HepG2 (cell line): ENCODE results near the gene PDK2. TPM values are rescaled to one million over a fixed set of nuclear protein-coding genes. Genes with fewer than 3 reads are reported as not detected.

Source experiments
- ASH2L ChIP-seq: fragments of 300-600, 200-600 bp; sonication (generic); IDR thresholded peaks from 2 replicates; pipeline ENCODE4 v1.7.0; 2017; ENCODE audit warnings: low read depth, mild to moderate bottlenecking, moderate library complexity, mixed read lengths, low read length; ENCODE audit not compliant: insufficient read length
- EP300 ChIP-seq, 3 experiments: sonication (generic) in 1 of 3; formaldehyde crosslinking in 1 of 3; IDR thresholded peaks; 2 replicates each; pipeline versions ENCODE4 v1.5.1 to v1.6.1; 2011 to 2020; ENCODE audit warnings: low read depth in 2 of 3, low read length in 2 of 3, borderline replicate concordance in 1 of 3, improper control_type of control experiment in 1 of 3, mild to moderate bottlenecking in 1 of 3, missing genetic modification reagents in 1 of 3, moderate library complexity in 1 of 3
- GLI4 ChIP-seq: sonication (generic); formaldehyde crosslinking; IDR thresholded peaks from 2 replicates; pipeline ENCODE4 v1.5.1; 2020; ENCODE audit warnings: missing genetic modification reagents, mild to moderate bottlenecking, moderate library complexity, borderline replicate concordance
- NFRKB ChIP-seq: fragments of 450-650 bp; IDR thresholded peaks from 2 replicates; pipeline ENCODE4 v1.6.1; 2017
- NR2F2 ChIP-seq: IDR thresholded peaks from 2 replicates; pipeline ENCODE4 v1.6.1; 2012; ENCODE audit warnings: low read depth, inconsistent platforms, borderline replicate concordance
- SALL1 ChIP-seq: sonication (generic); formaldehyde crosslinking; IDR thresholded peaks from 2 replicates; pipeline ENCODE4 v1.8.0; 2022; ENCODE audit warnings: mild to moderate bottlenecking, missing genetic modification reagents
- SOX13 ChIP-seq, 3 experiments: fragments of 450-650 bp in 1 of 3; sonication (generic) in 1 of 3; formaldehyde crosslinking in 1 of 3; IDR thresholded peaks in 2 of 3; conservative IDR thresholded peaks in 1 of 3; 2 replicates each; pipeline versions ENCODE4 v1.5.0 to v1.6.1; 2016 to 2020; ENCODE audit warnings: antibody characterized with exemption in 1 of 3, mild to moderate bottlenecking in 1 of 3, missing compliant biosample characterization in 1 of 3, missing genetic modification reagents in 1 of 3, moderate library complexity in 1 of 3
- TBX2 ChIP-seq: sonication (generic); formaldehyde crosslinking; IDR thresholded peaks from 2 replicates; pipeline ENCODE4 v1.5.0; 2020; ENCODE audit warnings: missing genetic modification reagents, mild to moderate bottlenecking, borderline replicate concordance
- TCF12 ChIP-seq, 2 experiments: fragments of 450-650 bp in 1 of 2; sonication (generic) in 1 of 2; formaldehyde crosslinking in 1 of 2; IDR thresholded peaks; 2 replicates each; pipeline versions ENCODE4 v1.6.1 to v1.8.0; 2017 to 2022; ENCODE audit warnings: antibody characterized with exemption in 1 of 2, mild to moderate bottlenecking in 1 of 2, missing genetic modification reagents in 1 of 2, moderate library complexity in 1 of 2
- ZBTB3 ChIP-seq: sonication (generic); formaldehyde crosslinking; IDR thresholded peaks from 2 replicates; pipeline ENCODE4 v1.4.0; 2020; ENCODE audit warnings: low read depth, mild to moderate bottlenecking, moderate library complexity, missing genetic modification reagents, borderline replicate concordance
- ZNF10 ChIP-seq: sonication (generic); formaldehyde crosslinking; IDR thresholded peaks from 2 replicates; pipeline ENCODE4 v1.4.0; 2020; ENCODE audit warnings: mild to moderate bottlenecking, low read depth, missing genetic modification reagents, borderline replicate concordance
- ZNF333 ChIP-seq: sonication (generic); formaldehyde crosslinking; IDR thresholded peaks from 2 replicates; pipeline ENCODE4 v1.4.0; 2020; ENCODE audit warnings: mild to moderate bottlenecking, missing genetic modification reagents, borderline replicate concordance
- ZNF891 ChIP-seq: sonication (generic); formaldehyde crosslinking; IDR thresholded peaks from 2 replicates; pipeline ENCODE4 v1.5.0; 2020; ENCODE audit warnings: mild to moderate bottlenecking, missing genetic modification reagents
- polyA plus RNA-seq, 8 experiments: library from polyadenylated mRNA; depleted of rRNA in 3 of 8; stranded (reverse) in 7 of 8; unstranded in 1 of 8; fragments of >200 nt; fragmentation: Illumina TruSeq in 4 of 8; extraction: Trizol in 4 of 8; gene quantifications; 2 replicates each; pipeline versions ENCODE4 v1.2.1 to v1.2.3, GENCODE V29; 2011 to 2016; ENCODE audit warnings: low read depth in 4 of 8, missing spikeins in 1 of 8, mixed read lengths in 1 of 8; ENCODE audit not compliant: insufficient read depth in 1 of 8
- total RNA-seq, 5 experiments: library from RNA; depleted of rRNA; stranded (reverse); fragments of >200 nt; fragmentation: Illumina TruSeq; extraction: Trizol; gene quantifications; 2 replicates each; pipeline ENCODE4 v1.2.3, GENCODE V29; 2016; ENCODE audit warnings: low read depth in 1 of 5
- TF ChIP-seq, protein P1 (sequence below): sonication (generic); formaldehyde crosslinking; IDR thresholded peaks from 2 replicates; pipeline ENCODE4 v1.4.0; 2020; ENCODE audit warnings: missing genetic modification reagents
- TF ChIP-seq, protein P2 (sequence below): IDR thresholded peaks from 2 replicates; pipeline ENCODE4 v1.6.1; 2016; ENCODE audit warnings: missing biosample characterization, missing genetic modification reagents, low read depth
- TF ChIP-seq, protein P3 (sequence below): sonication (generic); formaldehyde crosslinking; IDR thresholded peaks from 2 replicates; pipeline ENCODE4 v1.8.0; 2022; ENCODE audit warnings: missing genetic modification reagents, mild to moderate bottlenecking, borderline replicate concordance
- TF ChIP-seq, protein P4 (sequence below): sonication (generic); formaldehyde crosslinking; IDR thresholded peaks from 2 replicates; pipeline ENCODE4 v1.4.0; 2020; ENCODE audit warnings: low read depth, mild to moderate bottlenecking, missing genetic modification reagents
- TF ChIP-seq, protein P5 (sequence below): sonication (generic); formaldehyde crosslinking; conservative IDR thresholded peaks from 2 replicates; pipeline ENCODE4 v1.8.1; 2023; ENCODE audit warnings: missing genetic modification reagents

The PDK2 gene
- total and polyA plus RNA-seq, 2 of the 13 experiments (the other 11 are each of a cell fraction or from before 2014, with no cell fraction given): 18.5 to 59.7 TPM

DNA sequence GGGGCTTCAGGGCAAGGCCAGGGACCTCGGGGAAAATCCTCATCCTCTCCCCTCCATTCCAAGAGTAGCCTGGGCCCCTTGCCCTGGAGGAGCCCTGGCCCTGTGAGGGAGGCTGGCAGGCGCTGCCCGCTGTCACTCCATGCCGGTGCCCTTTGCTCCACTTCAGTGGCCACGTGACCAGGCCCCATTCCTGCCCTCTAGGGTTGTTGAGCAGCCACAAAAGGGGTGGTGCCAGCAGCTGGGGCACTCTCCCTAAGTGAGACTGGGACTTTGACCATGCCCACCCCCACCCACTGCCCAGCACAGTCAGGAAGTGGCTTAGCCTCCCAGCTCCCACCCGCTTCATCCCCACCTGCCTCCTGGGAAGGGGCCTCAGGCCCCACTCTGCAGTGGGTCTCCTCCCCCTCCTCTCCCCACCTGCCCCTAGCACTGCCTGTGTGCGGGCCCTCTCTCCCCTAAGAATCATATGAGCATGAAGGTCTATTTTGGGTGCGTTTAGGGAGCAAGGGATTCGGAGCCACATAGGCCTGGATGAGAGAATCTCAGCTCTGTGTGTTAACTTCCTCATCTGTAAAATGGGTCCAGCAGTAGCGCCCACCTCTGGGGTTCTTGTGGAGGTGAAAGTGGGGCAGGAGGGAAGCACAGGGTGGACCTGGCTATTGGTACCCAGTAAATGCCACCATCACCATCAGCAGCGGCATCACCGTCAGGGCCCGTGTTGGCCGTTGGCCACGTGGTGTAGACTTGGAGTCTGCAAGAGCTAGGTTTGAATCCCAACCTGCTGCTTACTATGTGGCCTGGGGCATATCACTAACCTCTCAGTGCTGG, 7.2 kb downstream of the PDK2 start (continued):
- TF ChIP-seq, protein P1, sequence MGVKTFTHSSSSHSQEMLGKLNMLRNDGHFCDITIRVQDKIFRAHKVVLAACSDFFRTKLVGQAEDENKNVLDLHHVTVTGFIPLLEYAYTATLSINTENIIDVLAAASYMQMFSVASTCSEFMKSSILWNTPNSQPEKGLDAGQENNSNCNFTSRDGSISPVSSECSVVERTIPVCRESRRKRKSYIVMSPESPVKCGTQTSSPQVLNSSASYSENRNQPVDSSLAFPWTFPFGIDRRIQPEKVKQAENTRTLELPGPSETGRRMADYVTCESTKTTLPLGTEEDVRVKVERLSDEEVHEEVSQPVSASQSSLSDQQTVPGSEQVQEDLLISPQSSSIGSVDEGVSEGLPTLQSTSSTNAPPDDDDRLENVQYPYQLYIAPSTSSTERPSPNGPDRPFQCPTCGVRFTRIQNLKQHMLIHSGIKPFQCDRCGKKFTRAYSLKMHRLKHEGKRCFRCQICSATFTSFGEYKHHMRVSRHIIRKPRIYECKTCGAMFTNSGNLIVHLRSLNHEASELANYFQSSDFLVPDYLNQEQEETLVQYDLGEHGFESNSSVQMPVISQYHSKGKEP (CRISPR knock-in tag): no peak
- peak; percentile 16; the same call in 1 of the 2 replicates for TF ChIP-seq ZNF891 (CRISPR knock-in tag)
- TF ChIP-seq, protein P2, sequence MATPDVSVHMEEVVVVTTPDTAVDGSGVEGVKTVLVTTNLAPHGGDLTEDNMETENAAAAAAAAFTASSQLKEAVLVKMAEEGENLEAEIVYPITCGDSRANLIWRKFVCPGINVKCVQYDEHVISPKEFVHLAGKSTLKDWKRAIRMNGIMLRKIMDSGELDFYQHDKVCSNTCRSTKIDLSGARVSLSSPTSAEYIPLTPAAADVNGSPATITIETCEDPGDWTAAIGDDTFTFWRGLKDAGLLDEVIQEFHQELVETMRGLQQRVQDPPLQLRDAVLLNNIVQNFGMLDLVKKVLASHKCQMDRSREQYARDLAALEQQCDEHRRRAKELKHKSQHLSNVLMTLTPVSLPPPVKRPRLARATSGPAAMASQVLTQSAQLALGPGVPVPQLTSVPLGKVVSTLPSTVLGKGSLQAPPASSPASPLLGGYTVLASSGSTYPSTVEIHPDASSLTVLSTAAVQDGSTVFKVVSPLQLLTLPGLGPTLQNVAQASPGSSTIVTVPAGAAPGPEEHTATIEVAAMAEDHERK (CRISPR knock-in tag): no peak
- no peak for TF ChIP-seq GLI4
- no peak for TF ChIP-seq ZBTB3 (CRISPR knock-in tag)
- TF ChIP-seq, protein P3, sequence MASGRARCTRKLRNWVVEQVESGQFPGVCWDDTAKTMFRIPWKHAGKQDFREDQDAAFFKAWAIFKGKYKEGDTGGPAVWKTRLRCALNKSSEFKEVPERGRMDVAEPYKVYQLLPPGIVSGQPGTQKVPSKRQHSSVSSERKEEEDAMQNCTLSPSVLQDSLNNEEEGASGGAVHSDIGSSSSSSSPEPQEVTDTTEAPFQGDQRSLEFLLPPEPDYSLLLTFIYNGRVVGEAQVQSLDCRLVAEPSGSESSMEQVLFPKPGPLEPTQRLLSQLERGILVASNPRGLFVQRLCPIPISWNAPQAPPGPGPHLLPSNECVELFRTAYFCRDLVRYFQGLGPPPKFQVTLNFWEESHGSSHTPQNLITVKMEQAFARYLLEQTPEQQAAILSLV (CRISPR knock-in tag): no peak
- no peak for TF ChIP-seq SOX13 (IDR thresholded peaks at IDR 0.05)
- TF ChIP-seq SOX13 (CRISPR knock-in tag; conservative IDR thresholded peaks at IDR 0.05 in 1 of 2, IDR thresholded peaks at IDR 0.05 in 1 of 2): peak in 1 of 2 experiments; percentile 48; a peak in 1 of 4 replicates
- TF ChIP-seq EP300 (IDR thresholded peaks at IDR 0.05; ENCODE audit: low read depth in 2 of 2, low read length in 2 of 2): peak in 1 of 2 experiments; percentile 55; a peak in 2 of 4 replicates
- peak; percentile 49; the same call in 1 of the 2 replicates for TF ChIP-seq EP300 (CRISPR knock-in tag; IDR thresholded peaks at IDR 0.05; ENCODE audit: borderline replicate concordance)
- TF ChIP-seq, protein P4, sequence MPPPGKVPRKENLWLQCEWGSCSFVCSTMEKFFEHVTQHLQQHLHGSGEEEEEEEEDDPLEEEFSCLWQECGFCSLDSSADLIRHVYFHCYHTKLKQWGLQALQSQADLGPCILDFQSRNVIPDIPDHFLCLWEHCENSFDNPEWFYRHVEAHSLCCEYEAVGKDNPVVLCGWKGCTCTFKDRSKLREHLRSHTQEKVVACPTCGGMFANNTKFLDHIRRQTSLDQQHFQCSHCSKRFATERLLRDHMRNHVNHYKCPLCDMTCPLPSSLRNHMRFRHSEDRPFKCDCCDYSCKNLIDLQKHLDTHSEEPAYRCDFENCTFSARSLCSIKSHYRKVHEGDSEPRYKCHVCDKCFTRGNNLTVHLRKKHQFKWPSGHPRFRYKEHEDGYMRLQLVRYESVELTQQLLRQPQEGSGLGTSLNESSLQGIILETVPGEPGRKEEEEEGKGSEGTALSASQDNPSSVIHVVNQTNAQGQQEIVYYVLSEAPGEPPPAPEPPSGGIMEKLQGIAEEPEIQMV (CRISPR knock-in tag): no peak
- TF ChIP-seq NR2F2: 0 out of 2 replicates have a peak, but pooled peaks have one; percentile 37
- peak; percentile 39 for TF ChIP-seq ASH2L
- TF ChIP-seq SALL1 (CRISPR knock-in tag): peak; percentile 65
- peak; percentile 88; the same call in 1 of the 2 replicates for TF ChIP-seq ZNF333 (CRISPR knock-in tag)
- no peak for TF ChIP-seq NFRKB
- TF ChIP-seq TCF12 (IDR thresholded peaks at IDR 0.05): no peak
- TF ChIP-seq TCF12 (CRISPR knock-in tag; IDR thresholded peaks at IDR 0.05): peak; percentile 58; the same call in 1 of the 2 replicates
- TF ChIP-seq TBX2 (CRISPR knock-in tag): peak; percentile 35; the same call in 1 of the 2 replicates
- no peak for TF ChIP-seq ZNF10
- TF ChIP-seq, protein P5, sequence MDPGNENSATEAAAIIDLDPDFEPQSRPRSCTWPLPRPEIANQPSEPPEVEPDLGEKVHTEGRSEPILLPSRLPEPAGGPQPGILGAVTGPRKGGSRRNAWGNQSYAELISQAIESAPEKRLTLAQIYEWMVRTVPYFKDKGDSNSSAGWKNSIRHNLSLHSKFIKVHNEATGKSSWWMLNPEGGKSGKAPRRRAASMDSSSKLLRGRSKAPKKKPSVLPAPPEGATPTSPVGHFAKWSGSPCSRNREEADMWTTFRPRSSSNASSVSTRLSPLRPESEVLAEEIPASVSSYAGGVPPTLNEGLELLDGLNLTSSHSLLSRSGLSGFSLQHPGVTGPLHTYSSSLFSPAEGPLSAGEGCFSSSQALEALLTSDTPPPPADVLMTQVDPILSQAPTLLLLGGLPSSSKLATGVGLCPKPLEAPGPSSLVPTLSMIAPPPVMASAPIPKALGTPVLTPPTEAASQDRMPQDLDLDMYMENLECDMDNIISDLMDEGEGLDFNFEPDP (CRISPR knock-in tag): no peak
